Heart left ventricle (tissue), 16 donors: ENCODE data around the gene PLA2G4B. TPM values are rescaled to one million over a fixed set of nuclear protein-coding genes. Genes with fewer than 3 reads are reported as not detected.

Experiments
- ATAC-seq, 4 donors: fragments of 200-7000 bp; cut with Tn5 transposase; one replicate each; pipeline ENCODE4 v1.9.1; 2020 to 2022; ENCODE audit warnings: moderate library complexity in 4 of 4, mild to moderate bottlenecking in 3 of 4, moderate number of reproducible peaks in 1 of 4
- DNase-seq, 5 donors: peaks; one replicate each; pipeline ENCODE4 v3.0.0-alpha.2; 2020
- H3K27ac ChIP-seq, 12 donors: fragments of 200-600 bp; sonication (generic) in 4 of 12; one replicate each; pipeline versions ENCODE4 v1.5.0 to v1.8.0; 2016 to 2022; ENCODE audit warnings: mild to moderate bottlenecking in 2 of 12
- H3K27me3 ChIP-seq, 9 donors: fragments of 200-600 bp; sonication (generic) in 2 of 9; one replicate each; pipeline versions ENCODE4 v1.5.1 to v1.8.0; 2016 to 2022; ENCODE audit warnings: mild to moderate bottlenecking in 3 of 9
- H3K36me3 ChIP-seq, 9 donors: fragments of 200-600 bp; sonication (generic) in 2 of 9; one replicate each; pipeline versions ENCODE4 v1.5.0 to v1.8.0; 2018 to 2022; ENCODE audit warnings: mild to moderate bottlenecking in 2 of 9
- H3K4me1 ChIP-seq, 12 donors: fragments of 200-600 bp; sonication (generic) in 4 of 12; one replicate each; pipeline versions ENCODE4 v1.5.0 to v1.8.0; 2016 to 2022; ENCODE audit warnings: mild to moderate bottlenecking in 3 of 12
- H3K4me3 ChIP-seq, 12 donors: fragments of 200-600 bp; sonication (generic) in 4 of 12; one replicate each; pipeline versions ENCODE4 v1.5.0 to v1.8.0; 2017 to 2022; ENCODE audit warnings: mild to moderate bottlenecking in 9 of 12, moderate library complexity in 4 of 12
- H3K9me3 ChIP-seq, 12 donors: fragments of 200-600 bp; sonication (generic) in 4 of 12; one replicate each; pipeline versions ENCODE4 v1.5.0 to v1.8.0; 2016 to 2022; ENCODE audit warnings: mild to moderate bottlenecking in 1 of 12
- CTCF ChIP-seq, 12 donors: fragments of 200-600 bp; sonication (generic) in 4 of 12; IDR thresholded peaks; one replicate each; pipeline versions ENCODE4 v1.5.0 to v1.8.0; 2018 to 2022; ENCODE audit warnings: antibody characterized with exemption in 12 of 12, mild to moderate bottlenecking in 5 of 12
- POLR2A ChIP-seq, 2 donors: fragments of 450-650 bp; IDR thresholded peaks; one replicate each; pipeline ENCODE4 v1.6.1; 2017; ENCODE audit warnings: antibody characterized with exemption in 2 of 2, mild to moderate bottlenecking in 2 of 2, moderate library complexity in 2 of 2
- WGBS, 4 donors: extraction: QIAGEN DNeasy Blood & Tissue Kit in 2 of 4; methylation state at CpG; one replicate each; pipeline versions ENCODE4 v1.1.5 to v1.1.7; 2013 to 2018; 5-methylcytosine and 5-hydroxymethylcytosine counted together
- intact Hi-C, 10 donors: fragments of 100-400 bp; cut with DNase I; formaldehyde crosslinking; loops; one replicate each; pipeline versions ENCODE4 v1.11.1 to v1.14.2; 2022
- polyA plus RNA-seq, 2 donors: library from polyadenylated mRNA; stranded (reverse); fragments of 200-250 nt; gene quantifications; one replicate each; pipeline ENCODE4 v1.2.3, GENCODE V29; 2013
- total RNA-seq, 9 donors: library from RNA; depleted of rRNA in 2 of 9; stranded (reverse); fragments of >200 nt in 2 of 9; fragmentation: NEBNext Ultra II Directional in 3 of 9; extraction: Animal tissue kit (Norgen Biotek cat#: 25700) in 3 of 9; gene quantifications; one replicate each; pipeline versions ENCODE4 v1.1.0 to v1.2.4, GENCODE V29; 2016 to 2023
- donor health status: ischemic (EF 13 %, LVEDD 7.1; RV severe dilation, severe dysfunction).
- donor health status: healthy with polysubstance abuse.
- donor health status: DM: no; HTN: yes; CAD: no.
- donor health status: DM: no; HTN: no; CAD: no.
- donor health status: ischemic (EF 25% LVEDD 6.9; RV normal size, moderate dysfunction).
- donor health status: ischemic (EF 25% LVEDD 5.7; RV mildly dilated, moderate dysfunction).
- donor health status: healthy.
- donor health status: DM: yes; HTN: yes; CAD: no.
- donor health status: ischemic (EF 35%, LVEDD 5.7; RV mildly dilated, moderate dysfunction).
- donor health status: nonischemic (EF 11% LVEDD 7.7; RV severe dilation, severe dysfunction).
- donor health status: DM: yes; HTN: yes; CAD: no.
- donor health status: PGD.
- donor health status: ischemic (EF 29% LVEDD 5.4; RV normal size, mild dysfunction).
- donor health status: nonischemic (EF 23%, LVEDD 6.1; RV moderate dilation, normal function).

The PLA2G4B gene
- total and polyA plus RNA-seq, 11 donors, result 0.38 to 6.0 (median 2.8) TPM

- 84 to 97% (median 87%) methylated on average over 7 to 10 of the region's 10 CpGs for WGBS, 4 donors
- no peak for DNase-seq
- Histone ChIP-seq H3K27me3 (no peaks in the 10 kb centered on the region), H3K36me3 (peaks cover 0 to 49% (median 36%) of the 10 kb centered on the region in 9 donors), H3K4me1 (peaks cover 0 to 19% (median 13%) of the 10 kb centered on the region in 12 donors), H3K9me3 (no peaks in the 10 kb centered on the region), H3K4me3 (no peak overlapping the region), H3K27ac (no peak overlapping the region)
- intact Hi-C loops, result loop anchor here in 6 of 10 donors (5.0 to 10.0 kb wide), 6 partner anchors 47 to 150 kb away; partner anchors contain the start of genes EHD4 (in 3 of the 6), SPTBN5 (in 2 of the 6) and MAPKBP1 (in 1 of the 6)
- TF ChIP-seq CTCF (IDR thresholded peaks at IDR 0.05) (no peak), POLR2A (IDR thresholded peaks at IDR 0.05) (no peak)
- ATAC-seq, result no peak
Measured at GRCh38 chr15:41825145-41825544, 13.5 kb upstream of the PLA2G4B start.

GRCh38 chr15:41825572-41826535 is 12.8 kb upstream of the PLA2G4B start:
- H3K36me3 ChIP-seq, result peaks cover 0 to 42% (median 31%) of the 10 kb centered on the region in 9 donors
- ATAC-seq (no peak), DNase-seq (no peak)
- intact Hi-C loops, result loop anchor here in 6 of 10 donors (5.0 to 10.0 kb wide), 6 partner anchors 46 to 149 kb away; partner anchors contain the start of genes EHD4 (in 3 of the 6), SPTBN5 (in 2 of the 6) and MAPKBP1 (in 1 of the 6)
- 72 to 79% (median 77%) methylated on average over 13 of the region's 13 CpGs for WGBS, 4 donors
- TF ChIP-seq POLR2A (IDR thresholded peaks at IDR 0.05) (no peak), CTCF (IDR thresholded peaks at IDR 0.05) (no peak)
- no peaks in the 10 kb centered on the region for H3K27me3 ChIP-seq
- no peaks in the 10 kb centered on the region for H3K9me3 ChIP-seq
- H3K27ac ChIP-seq, result no peak overlapping the region
- H3K4me3 ChIP-seq, result no peak overlapping the region
- H3K4me1 ChIP-seq, result peaks cover 0 to 19% (median 13%) of the 10 kb centered on the region in 12 donors

- TF ChIP-seq CTCF (IDR thresholded peaks at IDR 0.05) (no peak), POLR2A (IDR thresholded peaks at IDR 0.05) (no peak)
- DNase-seq (peak in 1 of 5 donors; percentile 32), ATAC-seq (peak in 2 of 4 donors; percentile 0 to 4)
- Histone ChIP-seq H3K36me3 (peaks cover 0 to 40% (median 27%) of the 10 kb centered on the region in 9 donors), H3K4me3 (peak overlapping the region; percentile 52 to 88 (median 76)), H3K9me3 (no peaks in the 10 kb centered on the region), H3K27ac (peak overlapping the region in 7 of 12 donors; percentile 10 to 89 (median 84)), H3K4me1 (peaks cover 0 to 26% (median 14%) of the 10 kb centered on the region in 12 donors), H3K27me3 (no peaks in the 10 kb centered on the region)
- intact Hi-C loops, result loop anchor here in 6 of 10 donors (5.0 to 10.0 kb wide), 6 partner anchors 45 to 147 kb away; partner anchors contain the start of genes EHD4 (in 3 of the 6), SPTBN5 (in 2 of the 6) and MAPKBP1 (in 1 of the 6)
- WGBS, 4 donors, result 8 to 12% (median 10%) methylated on average over 24 to 37 of the region's 37 CpGs
Measured at GRCh38 chr15:41827290-41827879, 11.3 kb upstream of the PLA2G4B start.
